NCI-H510A treated with DMSO at 0.1 percent for 48 hours (cell line): ENCODE data around the gene NEK7.
"Not testable (repeated sequence)": the region's sequence is repeated elsewhere in the genome, so short reads cannot be mapped to it uniquely, and the experiment has no call there.

Experiments
- DNase-seq: peaks from one replicate; lab custom pipeline; 2025; lab: John Stamatoyannopoulos, UW

The NEK7 gene

GRCh38 chr1:198171667-198172540 is 15.1 kb downstream of the NEK7 start:
- no peak for DNase-seq

GRCh38 chr1:198173832-198174231 is 17.0 kb downstream of the NEK7 start:
- no peak for DNase-seq

- no peak for DNase-seq
Observed at GRCh38 chr1:198174297-198174696, 17.5 kb downstream of the NEK7 start.

GRCh38 chr1:198175423-198176170 is 18.8 kb downstream of the NEK7 start:
- DNase-seq = no peak

GRCh38 chr1:198176179-198176578 is 19.4 kb downstream of the NEK7 start:
- no peak for DNase-seq

GRCh38 chr1:198177546-198177945 is 20.7 kb downstream of the NEK7 start:
- no peak for DNase-seq

GRCh38 chr1:198178615-198179014 is 21.8 kb downstream of the NEK7 start:
- no peak for DNase-seq

GRCh38 chr1:198179556-198179981 is 22.8 kb downstream of the NEK7 start:
- no peak for DNase-seq

- DNase-seq = no peak
Observed at GRCh38 chr1:198183605-198184004, 26.8 kb downstream of the NEK7 start.

- no peak for DNase-seq
Observed at GRCh38 chr1:198184516-198184915, 27.7 kb downstream of the NEK7 start.

- DNase-seq = no peak
Observed at GRCh38 chr1:198185146-198185545, 28.3 kb downstream of the NEK7 start.

GRCh38 chr1:198185759-198186158 is 29.0 kb downstream of the NEK7 start:
- no peak for DNase-seq

- DNase-seq = no peak
Observed at GRCh38 chr1:198186916-198187580, 30.2 kb downstream of the NEK7 start.

GRCh38 chr1:198187973-198188588 is 31.3 kb downstream of the NEK7 start:
- DNase-seq = no peak

- no peak for DNase-seq
Observed at GRCh38 chr1:198191117-198191516, 34.3 kb downstream of the NEK7 start.

GRCh38 chr1:198193871-198194270 is 37.1 kb downstream of the NEK7 start:
- DNase-seq = not testable (repeated sequence)

- no peak for DNase-seq
Observed at GRCh38 chr1:198196630-198197029, 39.8 kb downstream of the NEK7 start.

- DNase-seq = no peak
Observed at GRCh38 chr1:198197285-198197684, 40.5 kb downstream of the NEK7 start.

- no peak for DNase-seq
Observed at GRCh38 chr1:198199105-198199504, 42.3 kb downstream of the NEK7 start.

- no peak for DNase-seq
Observed at GRCh38 chr1:198201956-198202784, 45.4 kb downstream of the NEK7 start.

GRCh38 chr1:198203434-198203833 is 46.6 kb downstream of the NEK7 start:
- no peak for DNase-seq
